Heart right ventricle (tissue), 16 donors: ENCODE data around the gene INSRR. TPM values are rescaled to one million over a fixed set of nuclear protein-coding genes. Genes with fewer than 3 reads are reported as not detected.

ENCODE experiments used
- ATAC-seq, 8 donors: fragments of 200-7000 bp; cut with Tn5 transposase; one replicate each; pipeline ENCODE4 v1.9.1; 2020; ENCODE audit warnings: mild to moderate bottlenecking in 8 of 8, moderate library complexity in 8 of 8, moderate number of reproducible peaks in 1 of 8
- DNase-seq, 2 donors: peaks; one replicate each; pipeline ENCODE4 v3.0.0-alpha.2; 2020
- H3K27ac ChIP-seq, 10 donors: fragments of 200-600 bp; sonication (generic) in 2 of 10; one replicate each; pipeline versions ENCODE4 v1.5.0 to v1.8.0; 2020 to 2022; ENCODE audit warnings: mild to moderate bottlenecking in 3 of 10
- H3K27me3 ChIP-seq, 7 donors: fragments of 200-600 bp; one replicate each; pipeline ENCODE4 v1.8.0; 2021 to 2022; ENCODE audit warnings: mild to moderate bottlenecking in 2 of 7
- H3K36me3 ChIP-seq, 9 donors: fragments of 200-600 bp; sonication (generic) in 1 of 9; one replicate each; pipeline versions ENCODE4 v1.5.0 to v1.8.0; 2020 to 2022; ENCODE audit warnings: mild to moderate bottlenecking in 2 of 9
- H3K4me1 ChIP-seq, 9 donors: fragments of 200-600 bp; sonication (generic) in 1 of 9; one replicate each; pipeline versions ENCODE4 v1.5.0 to v1.8.0; 2020 to 2022; ENCODE audit warnings: mild to moderate bottlenecking in 4 of 9
- H3K4me3 ChIP-seq, 10 donors: fragments of 200-600 bp; sonication (generic) in 2 of 10; one replicate each; pipeline versions ENCODE4 v1.5.0 to v1.8.0; 2020 to 2022; ENCODE audit warnings: mild to moderate bottlenecking in 7 of 10, moderate library complexity in 2 of 10
- H3K9me3 ChIP-seq, 11 donors: fragments of 200-600 bp in 10 of 11; sonication (generic) in 2 of 11; one replicate each; pipeline versions ENCODE4 v1.5.0 to v1.8.0; 2013 to 2022; ENCODE audit warnings: mild to moderate bottlenecking in 2 of 11, control low read depth in 1 of 11, moderate library complexity in 1 of 11
- CTCF ChIP-seq, 9 donors: fragments of 200-600 bp; sonication (generic) in 2 of 9; IDR thresholded peaks; one replicate each; pipeline versions ENCODE4 v1.5.0 to v1.8.0; 2021 to 2022; ENCODE audit warnings: antibody characterized with exemption in 9 of 9, mild to moderate bottlenecking in 5 of 9, moderate library complexity in 1 of 9
- WGBS, 2 donors: extraction: QIAGEN DNeasy Blood & Tissue Kit; methylation state at CpG; one replicate each; pipeline ENCODE4 v1.1.7; 2013; ENCODE audit warnings: inconsistent platforms in 1 of 2; 5-methylcytosine and 5-hydroxymethylcytosine counted together
- intact Hi-C, 10 donors: fragments of 100-400 bp; cut with DNase I; formaldehyde crosslinking; loops; one replicate each; pipeline versions ENCODE4 v1.11.1 to v1.14.2; 2022
- polyA plus RNA-seq, 2 donors: library from polyadenylated mRNA; stranded (reverse); fragments of 200-250 nt; gene quantifications; one replicate each; pipeline ENCODE4 v1.2.3, GENCODE V29; 2013
- total RNA-seq, 10 donors: library from RNA; stranded (reverse); fragmentation: NEBNext Ultra II Directional in 3 of 10; extraction: Animal tissue kit (Norgen Biotek cat#: 25700) in 3 of 10; gene quantifications; one replicate each; pipeline versions ENCODE4 v1.2.1 to v1.2.4, GENCODE V29; 2021 to 2023
- donor health status: Arrhythmogenic right ventricular cardiomyopathy.
- donor health status: ischemic (EF 13 %, LVEDD 7.1; RV severe dilation, severe dysfunction).
- donor health status: healthy with polysubstance abuse.
- donor health status: DM: no; HTN: yes; CAD: no.
- donor health status: DM: no; HTN: no; CAD: no.
- donor health status: ischemic (EF 25% LVEDD 6.9; RV normal size, moderate dysfunction).
- donor health status: ischemic (EF 25% LVEDD 5.7; RV mildly dilated, moderate dysfunction).
- donor health status: healthy.
- donor health status: DM: yes; HTN: yes; CAD: no.
- donor health status: Ischemic cardiomyopathy.
- donor health status: ischemic (EF 35%, LVEDD 5.7; RV mildly dilated, moderate dysfunction).
- donor health status: nonischemic (EF 11% LVEDD 7.7; RV severe dilation, severe dysfunction).
- donor health status: DM: yes; HTN: yes; CAD: no.
- donor health status: PGD.
- donor health status: ischemic (EF 29% LVEDD 5.4; RV normal size, mild dysfunction).
- donor health status: nonischemic (EF 23%, LVEDD 6.1; RV moderate dilation, normal function).

Gene INSRR
- total and polyA plus RNA-seq, 12 donors, result 0.01 to 0.80 (median 0.07) TPM

GRCh38 chr1:156901966-156902915 is 43.3 kb upstream of the INSRR start:
- intact Hi-C loops, result no loop called here
- 50 to 59% methylated on average over 22 of the region's 23 CpGs for WGBS, 2 donors
- Histone ChIP-seq H3K27me3 (peaks cover 0 to 3% (median 0%) of the 10 kb centered on the region in 7 donors), H3K4me3 (peak overlapping the region in 1 of 10 donors; percentile 1), H3K4me1 (peaks cover 25 to 97% (median 84%) of the 10 kb centered on the region in 9 donors), H3K27ac (peak overlapping the region in 8 of 10 donors; percentile 15 to 98 (median 40)), H3K36me3 (peaks cover 0 to 27% (median 6%) of the 10 kb centered on the region in 9 donors), H3K9me3 (no peaks in the 10 kb centered on the region)
- no peak for TF ChIP-seq CTCF (IDR thresholded peaks at IDR 0.05)
- DNase-seq (no peak), ATAC-seq (peak in 1 of 8 donors; percentile 7)

- intact Hi-C loops, result no loop called here
- H3K4me1 ChIP-seq, result peaks cover 25 to 97% (median 84%) of the 10 kb centered on the region in 9 donors
- H3K4me3 ChIP-seq, result no peak overlapping the region
- DNase-seq (no peak), ATAC-seq (no peak)
- peaks cover 0 to 20% (median under 1%) of the 10 kb centered on the region in 9 donors for H3K36me3 ChIP-seq
- 76 to 88% methylated on average over 4 of the region's 4 CpGs for WGBS, 2 donors
- no peak for TF ChIP-seq CTCF (IDR thresholded peaks at IDR 0.05)
- peak overlapping the region in 7 of 10 donors; percentile 20 to 98 (median 49) for H3K27ac ChIP-seq
- H3K9me3 ChIP-seq, result no peaks in the 10 kb centered on the region
- H3K27me3 ChIP-seq, result no peaks in the 10 kb centered on the region
These were observed 42.6 kb upstream of the INSRR start for GRCh38 chr1:156901590-156901900.

- intact Hi-C loops, result no loop called here
- DNase-seq (no peak), ATAC-seq (no peak)
- no peaks in the 10 kb centered on the region for H3K27me3 ChIP-seq
- peaks cover 29 to 99% (median 87%) of the 10 kb centered on the region in 9 donors for H3K4me1 ChIP-seq
- peak overlapping the region in 1 of 10 donors; percentile 16 for H3K4me3 ChIP-seq
- WGBS, 2 donors, result 52% methylated on average over 6 of the region's 6 CpGs
- peak overlapping the region in 8 of 10 donors; percentile 20 to 98 (median 44) for H3K27ac ChIP-seq
- no peaks in the 10 kb centered on the region for H3K9me3 ChIP-seq
- peaks cover 0 to 16% (median 0%) of the 10 kb centered on the region in 9 donors for H3K36me3 ChIP-seq
- no peak for TF ChIP-seq CTCF (IDR thresholded peaks at IDR 0.05)
These were observed 42.1 kb upstream of the INSRR start for GRCh38 chr1:156900896-156901589.
